Hepatocyte (in vitro differentiated cells): ENCODE results near the gene EIF2B2. TPM values are rescaled to one million over a fixed set of nuclear protein-coding genes. Genes with fewer than 3 reads are reported as not detected.

Experiments
- DNase-seq: peaks from one replicate; pipeline ENCODE4 v3.0.0-alpha.2; 2016; ENCODE audit warnings: low spot score
- H2AFZ ChIP-seq: fragments of 200-600 bp; sonication (generic); 2 replicates; pipeline ENCODE4 v1.6.0; 2016; ENCODE audit warnings: antibody characterized with exemption, mild to moderate bottlenecking
- H3K27ac ChIP-seq: fragments of 200-600 bp; sonication (generic); 2 replicates; pipeline ENCODE4 v1.5.1; 2016; ENCODE audit warnings: mild to moderate bottlenecking
- H3K27me3 ChIP-seq: fragments of 200-600 bp; sonication (generic); 2 replicates; pipeline ENCODE4 v1.6.1; 2016
- H3K36me3 ChIP-seq: fragments of 200-600 bp; sonication (generic); replicated peaks from 2 replicates; pipeline ENCODE4 v1.5.1; 2016; ENCODE audit warnings: low read depth; ENCODE audit not compliant: insufficient read depth
- H3K4me1 ChIP-seq: fragments of 200-600 bp; sonication (generic); 2 replicates; pipeline ENCODE4 v1.5.1; 2016; ENCODE audit warnings: mild to moderate bottlenecking, moderate library complexity; ENCODE audit not compliant: insufficient read depth
- H3K4me2 ChIP-seq: fragments of 200-600 bp; sonication (generic); 2 replicates; pipeline ENCODE4 v1.6.0; 2016
- H3K4me3 ChIP-seq: fragments of 200-600 bp; sonication (generic); 2 replicates; pipeline ENCODE4 v1.5.1; 2016; ENCODE audit warnings: mild to moderate bottlenecking
- H3K79me2 ChIP-seq: fragments of 200-600 bp; sonication (generic); 2 replicates; pipeline ENCODE4 v1.6.0; 2017; ENCODE audit warnings: mild to moderate bottlenecking
- H3K9me2 ChIP-seq: fragments of 200-600 bp; sonication (generic); replicated peaks from 2 replicates; pipeline ENCODE4 v1.6.0; 2017; ENCODE audit warnings: mild to moderate bottlenecking; ENCODE audit not compliant: insufficient read depth
- H3K9me3 ChIP-seq: fragments of 200-600 bp; sonication (generic); 2 replicates; pipeline ENCODE4 v1.5.1; 2016; ENCODE audit warnings: low read depth, mild to moderate bottlenecking
- H4K20me1 ChIP-seq: fragments of 200-600 bp; sonication (generic); 2 replicates; pipeline ENCODE4 v1.6.0; 2016; ENCODE audit warnings: mild to moderate bottlenecking; ENCODE audit not compliant: insufficient read depth, poor library complexity, severe bottlenecking
- CTCF ChIP-seq: fragments of 200-600 bp; sonication (generic); IDR thresholded peaks from 2 replicates; pipeline ENCODE4 v1.5.1; 2016; ENCODE audit warnings: antibody characterized with exemption, mild to moderate bottlenecking; ENCODE audit not compliant: poor library complexity
- EZH2 ChIP-seq: fragments of 200-600 bp; sonication (generic); IDR thresholded peaks from 2 replicates; pipeline ENCODE4 v1.6.1; 2016; ENCODE audit warnings: antibody characterized with exemption, mild to moderate bottlenecking, borderline replicate concordance
- EZH2phosphoT487 ChIP-seq: fragments of 200-600 bp; sonication (generic); IDR thresholded peaks from one replicate; pipeline ENCODE4 v1.6.1; 2018; ENCODE audit warnings: antibody characterized with exemption, mild to moderate bottlenecking, low read depth, moderate library complexity; ENCODE audit not compliant: unreplicated experiment, severe bottlenecking
- WGBS: methylation state at CpG from one replicate; pipeline ENCODE4 v1.1.6; 2016; ENCODE audit warnings: low lambda C conversion rate; ENCODE audit errors: missing lambda C conversion rate; 5-methylcytosine and 5-hydroxymethylcytosine counted together
- polyA plus RNA-seq: library from polyadenylated mRNA; unstranded; fragments of >200 nt; fragmentation: Nextera tagmentation; extraction: Ambion mirVana; gene quantifications from 2 replicates; pipeline ENCODE4 v1.2.1, GENCODE V29; 2016
- total RNA-seq: library from RNA; depleted of rRNA; stranded (reverse); fragments of >200 nt; gene quantifications from 2 replicates; pipeline ENCODE4 v1.2.3, GENCODE V29; 2014

The EIF2B2 gene
- total and polyA plus RNA-seq, 2 experiments from 2014 or later: 35.7 to 75.6 TPM

GRCh38 chr14:74974364-74975058, 28.2 kb upstream of the EIF2B2 start:
- no peaks in the 10 kb centered on the region for H3K36me3 ChIP-seq
- H3K4me2 ChIP-seq: no peak overlapping the region
- H2AFZ ChIP-seq: no peak overlapping the region
- no peaks in the 10 kb centered on the region for H3K9me2 ChIP-seq
- 65% methylated on average over 14 of the region's 15 CpGs for WGBS
- H3K9me3 ChIP-seq: no peaks in the 10 kb centered on the region
- H4K20me1 ChIP-seq: no peaks in the 10 kb centered on the region
- H3K27me3 ChIP-seq: no peaks in the 10 kb centered on the region
- peaks cover 36% of the 10 kb centered on the region for H3K4me1 ChIP-seq
- no peak for DNase-seq
- no peak for TF ChIP-seq EZH2
- no peak for TF ChIP-seq CTCF
- no peak for TF ChIP-seq EZH2phosphoT487
- peak overlapping the region; percentile 33 for H3K27ac ChIP-seq
- no peaks in the 10 kb centered on the region for H3K79me2 ChIP-seq
- no peak overlapping the region for H3K4me3 ChIP-seq

GRCh38 chr14:74975059-74975810, 27.5 kb upstream of the EIF2B2 start:
- Histone ChIP-seq H3K36me3 (no peaks in the 10 kb centered on the region), H4K20me1 (no peaks in the 10 kb centered on the region), H3K9me2 (no peaks in the 10 kb centered on the region), H3K27ac (no peak overlapping the region), H3K9me3 (no peaks in the 10 kb centered on the region), H3K27me3 (no peaks in the 10 kb centered on the region), H3K79me2 (no peaks in the 10 kb centered on the region), H3K4me1 (peaks cover 42% of the 10 kb centered on the region), H3K4me3 (no peak overlapping the region), H3K4me2 (no peak overlapping the region), H2AFZ (no peak overlapping the region)
- TF ChIP-seq EZH2 (no peak), EZH2phosphoT487 (no peak), CTCF (no peak)
- WGBS: 80% methylated on average over 12 of the region's 12 CpGs
- no peak for DNase-seq

- Histone ChIP-seq H3K27me3 (no peaks in the 10 kb centered on the region), H3K9me2 (no peaks in the 10 kb centered on the region), H2AFZ (no peak overlapping the region), H3K9me3 (no peaks in the 10 kb centered on the region), H3K36me3 (no peaks in the 10 kb centered on the region), H3K79me2 (no peaks in the 10 kb centered on the region), H3K4me2 (no peak overlapping the region), H3K27ac (peak overlapping the region; percentile 77), H3K4me3 (no peak overlapping the region), H3K4me1 (peaks cover 54% of the 10 kb centered on the region), H4K20me1 (no peaks in the 10 kb centered on the region)
- no peak for TF ChIP-seq EZH2
- DNase-seq: no peak
- WGBS: 93% methylated on average over 11 of the region's 11 CpGs
Measured at GRCh38 chr14:74976264-74977113, 26.2 kb upstream of the EIF2B2 start.
